Stimulated activated CD8-positive, alpha-beta memory T cell treated with anti-CD3 and anti-CD28 coated beads, Interleukin-15, amount 100 ng/mL, for 48 hours (primary cell): ENCODE measurements around the gene JPH3.
"Not testable (repeated sequence)": the region's sequence is repeated elsewhere in the genome, so short reads cannot be mapped to it uniquely, and the experiment has no call there.

Experiments
- DNase-seq, 2 donors: peaks; one replicate each; pipeline ENCODE4 v3.0.0-alpha.2; 2020; ENCODE audit warnings: low read depth in 2 of 2

JPH3 gene

DNA sequence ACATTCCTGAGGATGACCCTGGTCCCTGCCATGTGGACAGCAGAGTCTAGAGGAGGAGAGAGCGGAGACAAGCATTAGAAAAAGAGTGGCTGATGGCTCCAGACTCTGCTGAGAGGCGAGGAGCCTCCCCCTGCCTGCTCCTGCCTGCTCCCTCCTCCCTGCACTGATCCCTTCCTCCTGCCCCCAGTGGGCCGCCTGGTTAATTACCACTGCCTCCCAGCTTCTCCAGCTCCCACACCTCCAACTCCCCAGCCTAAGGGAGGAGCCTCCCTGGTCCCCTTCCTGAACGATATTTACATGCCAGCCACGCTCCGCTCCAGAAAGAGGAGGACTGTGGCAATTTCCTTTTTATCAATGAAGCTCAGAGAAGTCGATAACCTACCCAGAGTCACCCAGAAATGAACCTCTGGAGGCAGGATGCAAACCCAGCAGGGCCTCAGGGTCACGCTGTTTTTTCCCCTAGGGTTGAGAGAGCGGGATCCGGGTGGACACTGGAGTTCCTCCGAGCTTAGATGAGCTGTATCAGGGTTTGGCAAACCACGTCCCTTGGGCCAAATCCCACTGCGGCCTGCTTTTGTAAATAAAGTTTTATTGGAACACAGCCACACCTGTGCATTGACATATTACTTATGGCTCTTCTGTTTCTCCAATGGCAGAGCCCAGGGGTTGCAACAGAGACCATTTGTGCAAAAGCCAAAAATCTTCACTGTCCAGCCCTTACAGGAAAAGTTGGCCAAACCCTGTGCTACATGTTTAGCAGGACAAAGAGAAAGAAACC lies 27.1 kb upstream of the JPH3 start:
- DNase-seq: no peak

- no peak for DNase-seq
Observed at GRCh38 chr16:87576171-87576570, 26.1 kb upstream of the JPH3 start.

DNA sequence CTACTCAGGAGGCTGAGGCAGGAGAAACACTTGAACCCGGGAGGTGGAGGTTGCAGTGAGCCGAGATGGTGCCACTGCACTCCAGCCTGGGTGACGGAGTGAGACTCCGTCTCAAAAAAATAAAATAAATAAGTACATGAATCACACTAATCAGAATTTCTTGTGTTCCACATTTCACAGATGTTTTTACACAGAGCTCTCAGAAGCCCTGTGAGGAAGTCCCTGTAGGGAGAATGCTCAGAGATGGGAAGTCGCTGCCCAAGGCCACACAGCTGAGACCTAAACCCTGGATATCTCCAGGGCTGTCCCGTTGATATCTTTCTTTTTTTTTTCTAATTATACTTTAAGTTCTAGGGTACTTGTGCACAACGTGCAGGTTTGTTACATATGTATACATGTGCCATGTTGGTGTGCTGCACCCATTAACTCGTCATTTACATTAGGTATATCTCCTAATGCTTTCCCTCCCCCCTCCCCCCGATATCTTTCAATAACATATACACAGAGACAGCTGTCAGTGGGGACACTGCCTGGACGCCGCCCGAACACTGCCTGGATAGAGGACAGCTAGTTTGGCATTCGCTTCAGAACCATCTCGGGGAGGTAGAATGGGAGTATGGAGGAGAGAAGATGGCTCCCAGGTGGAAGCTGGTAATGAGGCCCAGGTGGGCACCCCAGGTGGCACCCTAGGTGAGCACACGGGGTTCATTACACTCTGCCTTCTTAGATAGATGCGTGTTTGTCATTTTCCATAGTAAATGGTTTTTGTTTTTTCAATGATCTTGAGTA lies 24.0 kb upstream of the JPH3 start:
- DNase-seq: not testable (repeated sequence)

DNA sequence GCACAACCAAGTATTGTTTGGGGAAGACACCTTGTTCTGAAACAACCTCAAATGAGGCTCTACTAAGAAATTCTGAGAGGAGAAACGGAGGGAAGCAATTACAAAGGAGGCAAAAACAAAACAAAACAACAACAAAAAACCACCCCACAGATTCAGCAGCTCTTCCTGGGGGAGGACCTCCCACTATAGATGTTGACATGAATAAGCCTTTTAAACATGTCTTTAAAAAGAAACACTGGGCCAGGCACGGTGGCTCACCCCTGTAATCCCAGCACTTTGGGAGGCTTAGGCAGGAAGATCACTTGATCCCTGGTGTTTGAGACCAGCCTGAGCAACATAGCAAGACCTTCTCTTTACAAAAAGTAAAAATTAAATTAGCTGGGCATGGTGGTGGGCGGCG lies 22.6 kb upstream of the JPH3 start:
- no peak for DNase-seq

DNA sequence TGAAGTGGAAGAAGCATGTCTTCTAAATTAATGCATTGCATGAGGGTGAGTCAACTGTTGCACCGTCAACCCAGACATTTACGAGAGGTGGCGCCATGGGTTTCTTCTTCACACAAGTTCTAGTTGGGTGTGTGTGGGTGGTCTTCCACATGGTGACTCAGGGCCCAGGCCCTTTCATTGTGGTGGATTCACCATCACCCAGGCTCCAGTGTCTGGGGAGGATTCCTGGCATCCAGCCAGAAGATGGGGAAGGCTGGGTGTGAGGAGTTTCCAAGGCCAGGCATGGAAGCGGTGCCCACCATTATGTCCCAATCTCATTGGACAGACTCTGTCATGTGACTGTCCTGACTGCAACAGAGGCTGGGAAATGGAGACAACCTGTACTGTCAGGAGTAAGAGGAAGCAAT lies 21.4 kb upstream of the JPH3 start:
- DNase-seq: no peak

DNA sequence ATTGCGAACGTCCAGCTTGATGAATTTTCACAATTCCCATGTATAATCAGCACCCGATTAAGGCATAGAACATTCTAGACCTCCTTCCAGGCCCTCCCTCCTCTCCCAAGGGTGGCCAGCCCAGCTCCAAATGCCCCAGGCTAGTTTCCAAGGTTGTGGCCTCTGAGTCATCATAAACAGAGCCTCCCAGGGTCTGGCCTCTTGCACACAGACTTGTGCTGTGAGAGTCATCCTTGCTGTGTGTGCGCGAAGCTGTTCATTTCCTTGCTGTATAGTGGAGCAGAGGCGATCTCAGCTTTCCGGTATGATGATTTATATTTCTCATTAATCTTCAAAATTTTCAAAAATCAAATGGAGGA lies 20.5 kb upstream of the JPH3 start:
- DNase-seq: no peak

DNA sequence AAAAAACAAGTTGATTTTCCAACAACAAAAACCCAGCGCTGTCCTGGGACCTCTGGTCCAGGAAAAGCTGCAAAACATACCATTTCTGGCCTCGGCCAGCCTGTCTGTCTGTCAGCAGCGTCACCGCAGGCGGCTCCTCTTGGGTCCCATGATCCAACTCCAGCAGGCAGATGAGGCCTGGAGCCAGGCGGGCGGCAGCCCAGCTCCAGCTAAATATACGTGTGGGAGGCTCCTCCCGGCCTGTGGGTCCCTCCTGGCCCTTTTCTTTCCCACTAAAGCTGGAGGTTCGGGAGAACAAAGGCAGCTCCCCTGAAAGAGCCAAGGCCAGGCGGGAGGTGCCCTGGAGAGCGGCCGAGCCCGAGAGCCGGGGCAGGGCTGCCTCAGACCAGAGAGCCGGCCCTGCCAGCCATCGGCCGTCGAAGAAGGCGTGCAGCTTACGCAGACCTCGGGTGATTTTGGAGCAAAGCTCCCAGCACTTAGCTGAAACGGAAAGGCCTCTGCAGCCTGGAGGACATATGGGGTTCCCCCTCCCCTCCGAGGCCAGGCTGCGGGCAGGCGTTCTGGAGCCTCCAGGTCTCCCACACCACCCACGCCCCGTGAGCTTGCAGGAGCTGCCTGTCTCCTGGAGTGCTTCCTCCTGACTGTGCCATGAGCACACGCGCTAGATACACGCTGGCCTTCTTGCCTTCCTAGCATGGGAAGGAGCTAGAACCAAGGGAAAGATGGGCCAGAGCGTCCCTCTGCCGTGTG lies 19.9 kb upstream of the JPH3 start:
- DNase-seq: no peak

- no peak for DNase-seq
Observed at GRCh38 chr16:87582966-87583325, 19.4 kb upstream of the JPH3 start.

DNA sequence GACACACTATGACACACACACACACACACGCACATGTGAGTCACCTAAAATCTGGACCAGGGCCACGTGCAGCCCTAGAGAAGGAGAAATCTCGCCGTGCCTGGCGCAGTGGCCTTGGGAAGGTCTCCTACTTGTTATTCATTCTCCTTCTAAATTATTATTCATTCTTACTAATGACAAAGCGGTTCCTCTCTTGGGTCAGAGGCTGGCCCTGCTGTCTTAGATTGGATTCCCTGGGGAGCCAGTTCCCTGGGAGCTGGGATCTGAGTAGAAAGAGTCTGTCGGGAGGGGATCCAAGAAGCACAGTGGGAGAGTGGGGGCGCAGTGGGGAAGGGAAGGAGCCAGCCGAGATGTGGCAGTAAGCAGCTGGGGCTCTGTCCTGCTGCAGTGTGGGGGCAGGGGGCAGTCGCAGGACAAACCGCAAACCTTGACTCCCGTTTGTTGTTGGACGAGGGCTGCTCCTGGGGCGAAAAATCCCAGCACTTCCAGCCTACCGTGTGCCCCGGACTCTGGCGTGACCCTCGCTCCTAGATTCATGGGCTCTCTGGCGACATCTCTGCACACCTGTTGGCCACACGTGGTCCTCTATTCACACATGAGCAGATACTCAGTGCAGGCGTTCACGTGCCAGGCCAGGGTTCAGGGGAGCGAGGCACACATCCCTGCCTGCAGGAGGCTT lies 18.7 kb upstream of the JPH3 start:
- DNase-seq: no peak

DNA sequence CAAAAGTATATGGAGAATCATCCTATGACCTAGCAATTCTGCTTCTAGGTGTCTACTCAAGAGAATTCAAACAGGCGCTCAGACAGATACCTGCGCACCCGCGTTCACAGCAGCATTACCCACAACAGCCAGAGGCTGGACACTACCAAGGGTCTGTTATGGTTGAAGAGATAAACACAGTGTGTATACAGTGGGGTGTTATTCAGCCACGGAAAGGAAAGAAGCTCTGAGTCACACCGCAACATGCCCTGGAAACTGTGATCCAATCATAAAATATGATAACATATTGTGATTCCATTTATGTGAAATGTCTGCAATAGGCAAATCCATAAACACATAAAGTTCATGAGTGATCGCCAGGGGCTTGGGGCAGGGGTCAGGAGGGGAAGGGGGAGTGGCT lies 18.0 kb upstream of the JPH3 start:
- DNase-seq: no peak

DNA sequence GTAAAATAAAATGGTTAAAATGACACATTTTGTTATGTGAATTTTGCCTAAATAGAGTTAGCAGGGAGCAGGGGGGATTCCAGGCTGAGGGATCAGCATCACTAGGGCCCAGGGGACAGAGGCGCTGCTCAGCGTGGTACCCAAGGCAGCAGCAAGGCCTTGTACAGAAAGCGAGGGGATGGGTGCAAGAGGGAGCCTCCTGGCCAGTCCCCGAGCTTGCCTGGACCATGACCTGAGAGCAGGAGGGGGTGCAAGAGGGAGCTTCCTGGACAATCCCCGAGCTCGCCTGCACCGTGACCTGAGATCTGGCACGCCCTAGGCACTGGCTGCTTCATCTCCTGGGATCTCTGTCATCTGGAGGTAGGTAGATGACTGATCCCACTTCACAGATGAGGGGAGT lies 17.3 kb upstream of the JPH3 start:
- DNase-seq: no peak

DNA sequence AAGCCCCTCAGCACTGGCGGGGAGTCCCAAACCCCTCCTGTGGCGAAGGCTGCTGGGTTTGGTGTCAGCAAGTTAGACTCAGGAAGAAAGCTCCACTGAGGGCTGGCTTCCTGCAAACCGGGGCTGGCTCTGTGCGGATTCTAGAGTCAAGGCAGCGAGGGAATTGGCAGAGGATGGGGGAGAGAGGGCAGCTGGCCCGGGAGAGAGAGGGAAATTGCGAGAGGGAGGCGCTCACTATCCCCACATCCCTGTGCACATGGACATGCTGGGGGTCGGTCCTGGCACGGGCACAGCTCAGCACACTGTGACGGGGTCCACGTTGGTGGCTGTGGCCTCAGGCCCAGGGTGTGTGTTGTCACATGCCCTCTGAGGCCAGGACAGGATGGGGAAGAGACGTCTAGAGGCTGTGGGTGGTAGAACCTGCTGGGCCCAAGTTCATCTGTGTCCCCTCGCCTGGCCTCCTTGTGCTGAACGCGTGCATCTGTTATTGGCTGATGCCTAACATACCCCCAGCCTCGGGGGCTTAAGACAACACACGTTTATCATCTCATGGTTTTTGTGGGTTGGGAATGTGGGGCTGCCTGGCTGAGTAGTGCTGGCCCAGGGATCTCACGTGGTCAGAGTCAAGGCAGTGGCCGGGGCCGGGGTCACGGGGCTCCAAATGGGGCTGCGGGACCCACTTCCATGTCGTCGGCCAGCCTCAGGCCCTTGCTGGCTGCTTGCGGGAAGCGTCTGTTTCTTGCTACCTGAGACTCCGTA lies 16.7 kb upstream of the JPH3 start:
- no peak for DNase-seq

DNA sequence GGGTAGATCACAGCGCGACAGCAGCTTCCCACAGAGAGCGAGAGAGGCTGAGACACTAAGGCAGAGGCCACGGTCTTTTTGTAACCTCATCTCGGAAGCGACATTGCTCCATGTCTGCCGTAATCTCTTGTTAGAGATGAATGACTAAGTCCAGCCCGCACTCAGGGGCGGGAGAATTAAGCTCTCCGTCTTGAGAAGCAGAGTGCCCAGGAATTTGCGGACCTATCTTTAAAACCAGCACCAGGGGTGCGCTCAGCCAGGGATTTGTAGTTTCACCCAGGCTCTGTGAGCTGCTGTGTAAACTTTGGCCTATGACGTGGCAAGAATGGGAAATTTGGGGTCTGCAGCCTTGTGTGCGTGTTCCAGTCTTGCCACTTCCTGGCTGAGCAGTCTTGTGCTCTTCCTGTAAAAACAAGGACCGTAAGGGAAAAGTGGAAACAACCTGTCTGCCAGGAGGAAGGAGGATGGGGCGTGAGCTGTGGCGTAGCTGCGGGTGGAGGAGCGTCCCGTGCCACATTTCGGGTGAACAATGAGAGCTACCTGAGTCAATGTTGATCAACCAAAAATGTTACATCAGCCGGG lies 16.0 kb upstream of the JPH3 start:
- no peak for DNase-seq

- no peak for DNase-seq
Observed at GRCh38 chr16:87587636-87588035, 14.7 kb upstream of the JPH3 start.

DNA sequence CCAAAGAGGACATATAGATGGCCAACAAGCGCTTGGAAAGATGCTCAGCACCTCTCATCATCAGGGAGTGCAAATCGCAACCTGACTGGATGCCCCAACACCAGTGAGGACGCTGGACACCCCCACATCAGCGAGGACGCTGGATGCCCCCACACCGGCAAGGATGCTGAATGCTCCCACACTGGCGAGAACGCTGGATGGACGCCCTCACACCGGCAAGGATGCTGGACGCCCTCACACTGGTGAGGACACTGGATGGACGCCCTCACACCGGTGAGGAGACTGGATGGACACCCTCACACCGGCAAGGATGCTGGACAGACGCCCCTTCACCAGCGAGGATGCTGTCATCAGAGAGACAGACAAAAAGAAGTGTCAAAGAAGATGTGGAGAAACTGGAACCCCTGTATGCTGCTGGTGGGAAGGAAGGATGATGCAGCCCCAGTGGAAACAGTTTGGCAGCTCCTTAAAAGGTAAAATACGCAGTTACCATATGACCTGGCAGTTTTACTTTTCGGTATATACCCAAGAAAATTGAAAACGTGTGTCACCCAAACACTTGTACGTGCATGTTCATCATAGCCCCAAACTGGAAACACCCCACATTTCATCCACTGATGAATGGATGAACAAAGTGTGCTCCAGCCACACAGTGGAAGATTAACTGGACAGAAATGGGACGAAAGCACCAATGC lies 10.1 kb upstream of the JPH3 start:
- no peak for DNase-seq

- no peak for DNase-seq
Observed at GRCh38 chr16:87593710-87594258, 8.5 kb upstream of the JPH3 start.

GRCh38 chr16:87595712-87596111 lies 6.6 kb upstream of the JPH3 start:
- DNase-seq: no peak

DNA sequence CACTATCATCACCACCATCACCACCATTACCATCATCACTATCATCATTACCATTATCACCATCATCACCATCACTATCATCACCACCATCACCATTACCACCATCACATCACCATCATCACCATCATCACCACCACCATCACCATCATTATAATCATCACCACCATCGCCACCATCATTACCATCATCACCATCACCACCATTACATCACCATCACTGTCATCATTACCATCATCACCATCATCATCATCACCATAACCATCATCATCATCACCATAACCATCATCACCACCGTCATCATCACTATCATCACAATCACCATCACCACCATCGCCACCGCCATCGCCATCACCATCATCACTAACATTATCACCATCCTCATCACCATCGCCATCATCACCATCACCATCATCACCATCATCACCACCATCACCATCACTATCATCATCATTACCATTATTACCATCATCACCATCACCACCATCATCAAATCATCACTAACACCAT lies 4.9 kb upstream of the JPH3 start:
- DNase-seq: no peak

- DNase-seq: no peak
Observed at GRCh38 chr16:87598431-87598830, 3.9 kb upstream of the JPH3 start.

- DNase-seq: no peak
Observed at GRCh38 chr16:87600246-87600645, 2.1 kb upstream of the JPH3 start.
